ENCODE results near the gene HMGN4.

The HMGN4 gene

DNA sequence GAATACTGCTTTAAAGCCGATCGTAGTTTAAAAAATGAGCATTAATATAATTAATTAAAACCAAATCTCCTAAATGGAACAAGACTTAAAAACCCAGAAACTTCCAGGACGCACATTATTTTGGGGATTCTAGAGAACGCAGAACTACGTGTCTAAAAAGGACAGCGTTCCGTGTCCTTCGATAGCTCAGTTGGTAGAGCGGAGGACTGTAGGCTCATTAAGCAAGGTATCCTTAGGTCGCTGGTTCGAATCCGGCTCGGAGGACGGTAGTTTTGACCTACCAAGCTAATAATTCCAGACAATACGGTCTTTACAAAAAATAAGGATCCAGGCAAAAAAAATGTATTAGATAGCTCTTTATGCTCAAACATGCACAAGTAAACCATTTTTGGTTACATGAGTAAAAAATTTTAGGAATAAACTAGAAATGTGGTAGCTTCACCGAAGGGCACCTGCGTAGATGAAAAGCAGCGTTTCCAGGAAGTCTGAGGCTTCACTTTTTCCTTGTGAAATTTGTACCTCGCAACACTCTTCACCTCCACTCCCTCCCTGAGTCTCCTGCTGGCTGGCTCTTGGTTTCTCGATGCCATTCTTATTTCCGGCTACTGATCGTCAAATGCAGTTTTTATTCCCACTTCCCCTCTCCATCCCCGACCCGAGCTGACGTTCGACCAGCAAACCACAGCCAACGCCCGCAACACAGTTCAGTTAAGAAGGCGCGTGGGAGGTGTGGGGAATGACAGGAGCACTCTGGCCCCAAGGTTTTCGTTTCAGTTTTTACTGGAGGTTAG, 39.0 kb downstream of the HMGN4 start:
- DNase-seq (ENCODE audit: low read depth in 3 of 3, low spot score in 1 of 3) = peak in 1 of 3 donors; percentile 52

- DNase-seq (ENCODE audit: low read depth in 3 of 3, low spot score in 1 of 3) = no peak
These were observed 39.5 kb downstream of the HMGN4 start for GRCh38 chr6:26577720-26578072.

DNA sequence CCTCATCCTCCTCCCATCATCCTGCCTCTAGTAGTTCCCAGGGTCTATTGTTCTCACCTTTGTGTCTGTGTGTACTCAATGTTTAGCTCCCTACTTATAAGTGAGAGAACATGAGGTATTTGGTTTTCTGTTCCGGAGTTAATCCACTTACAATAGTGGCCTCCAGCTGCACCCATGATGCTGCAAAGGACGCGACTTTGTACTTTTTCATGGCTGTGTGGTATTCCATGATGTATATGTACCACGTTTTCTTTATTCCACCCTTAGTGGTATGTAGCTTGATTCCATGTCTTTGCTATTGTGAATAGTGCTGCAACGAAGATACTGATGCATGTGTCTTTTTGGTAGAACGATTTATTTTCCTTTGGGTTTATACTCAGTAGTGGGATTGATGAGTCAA, 40.1 kb downstream of the HMGN4 start:
- DNase-seq (ENCODE audit: low read depth in 3 of 3, low spot score in 1 of 3) = no peak

- no peak for DNase-seq (ENCODE audit: low read depth in 3 of 3, low spot score in 1 of 3)
These were observed 40.6 kb downstream of the HMGN4 start for GRCh38 chr6:26578741-26579140.

DNA sequence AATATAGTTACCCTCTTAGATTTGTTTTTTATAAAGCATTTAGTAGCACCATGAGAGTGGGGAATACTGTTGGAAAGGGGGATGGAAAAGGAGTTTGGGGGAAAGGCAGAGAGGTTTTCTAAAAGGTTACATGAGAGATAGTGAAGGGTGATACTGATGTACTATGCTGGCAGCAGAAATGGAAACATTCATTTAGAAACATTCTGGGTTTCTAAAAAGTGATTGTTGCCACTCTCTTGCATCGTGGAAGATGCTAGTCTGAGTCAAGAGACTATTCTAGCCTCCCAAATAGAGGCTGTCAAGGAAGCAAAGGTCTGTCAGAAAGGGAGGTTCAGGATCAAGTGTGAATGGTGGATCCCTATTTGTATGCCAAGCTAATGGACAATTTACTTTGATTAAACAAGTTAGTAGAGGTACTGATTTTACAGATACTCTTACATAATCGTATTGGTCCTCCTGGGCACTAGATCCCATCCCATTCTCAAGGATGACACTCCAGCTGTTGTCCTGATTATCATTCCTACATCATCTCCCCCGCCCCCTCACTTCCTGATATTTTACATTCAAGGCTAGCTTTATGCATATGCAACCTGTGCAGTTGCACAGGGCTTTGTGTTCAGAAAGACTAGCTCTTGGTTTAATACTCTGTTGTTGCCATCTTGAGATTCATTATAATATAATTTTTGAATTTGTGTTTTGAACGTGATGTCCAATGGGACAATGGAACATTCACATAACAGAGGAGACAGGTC, 43.2 kb downstream of the HMGN4 start:
- DNase-seq (ENCODE audit: low read depth in 3 of 3, low spot score in 1 of 3) = no peak

DNA sequence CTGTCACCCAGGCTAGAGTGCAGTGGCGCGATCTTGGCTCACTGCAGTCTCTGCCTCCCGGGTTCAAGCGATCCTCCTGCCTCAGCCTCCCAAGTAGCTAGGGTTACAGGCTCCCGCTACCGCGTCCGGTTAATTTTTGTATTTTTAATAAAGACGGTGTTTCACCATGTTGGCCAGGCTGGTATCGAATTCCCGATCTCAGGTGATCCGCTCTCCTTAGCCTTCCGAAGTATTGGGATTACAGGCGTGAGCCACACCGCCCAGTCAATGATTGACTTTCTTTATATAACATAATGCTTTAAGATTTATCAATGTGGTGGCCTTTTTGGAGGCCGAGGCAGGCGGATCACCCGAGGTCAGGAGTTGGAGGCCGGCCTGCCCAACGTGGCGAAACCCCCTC, 50.8 kb downstream of the HMGN4 start:
- DNase-seq (ENCODE audit: low read depth in 3 of 3, low spot score in 1 of 3) = no peak

DNA sequence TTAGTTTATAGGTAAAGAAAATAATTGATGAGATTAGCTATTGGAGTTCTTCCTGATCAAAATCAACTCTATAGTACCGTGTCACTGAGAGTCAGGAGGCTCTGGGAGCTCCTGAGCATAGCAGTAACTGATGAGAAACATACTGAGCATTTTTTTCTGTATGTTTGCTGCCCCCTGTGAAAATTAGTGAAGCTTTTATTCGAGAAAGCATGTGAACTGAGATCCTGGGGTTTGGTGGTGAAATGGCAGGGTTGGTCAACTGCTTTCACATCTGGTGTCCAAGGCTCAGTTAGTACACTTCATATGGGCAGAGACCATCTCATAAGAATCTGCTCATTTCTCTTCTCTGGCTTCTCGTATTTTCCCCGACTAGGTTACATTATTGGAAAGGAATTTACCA, 54.5 kb downstream of the HMGN4 start:
- no peak for DNase-seq (ENCODE audit: low read depth in 3 of 3, low spot score in 1 of 3)

DNA sequence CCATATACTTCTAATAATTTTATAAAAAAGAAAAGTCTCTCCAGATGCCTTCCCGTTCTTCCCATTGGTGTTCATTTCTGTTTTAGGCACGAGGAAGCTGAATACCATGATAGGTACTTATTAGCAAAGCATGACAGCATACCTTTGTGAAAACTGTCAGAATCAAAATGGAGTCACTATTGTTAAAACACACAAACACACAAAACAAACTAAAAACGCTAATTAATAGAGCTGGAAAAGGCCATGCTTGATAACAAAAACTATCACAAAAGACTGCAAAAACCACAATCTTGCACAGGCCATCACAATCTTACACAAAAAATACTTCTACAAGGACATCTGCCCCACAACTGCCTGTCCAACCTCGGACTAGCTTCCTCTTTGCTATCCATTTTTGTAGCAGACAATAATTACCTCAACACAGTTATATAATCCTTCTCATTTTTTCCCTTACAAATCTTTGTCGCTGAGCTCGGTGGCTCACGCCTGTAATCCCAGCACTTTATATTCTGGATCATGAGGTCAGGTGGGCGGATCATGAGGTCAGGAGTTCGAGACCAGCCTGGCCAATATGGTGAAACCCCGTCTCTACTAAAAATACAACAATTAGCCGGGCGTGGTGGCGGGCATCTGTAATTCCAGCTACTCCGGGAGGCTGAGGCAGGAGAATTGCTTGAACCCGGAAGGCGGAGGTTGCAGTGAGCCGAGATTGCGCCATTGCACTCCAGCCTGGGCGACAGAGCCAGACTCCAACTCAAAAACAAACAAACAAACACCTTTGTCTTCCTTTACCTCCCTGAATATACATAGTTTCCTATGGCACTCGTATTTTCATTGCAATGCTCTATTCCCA, 55.3 kb downstream of the HMGN4 start:
- DNase-seq (ENCODE audit: low read depth in 3 of 3, low spot score in 1 of 3) = no peak

DNA sequence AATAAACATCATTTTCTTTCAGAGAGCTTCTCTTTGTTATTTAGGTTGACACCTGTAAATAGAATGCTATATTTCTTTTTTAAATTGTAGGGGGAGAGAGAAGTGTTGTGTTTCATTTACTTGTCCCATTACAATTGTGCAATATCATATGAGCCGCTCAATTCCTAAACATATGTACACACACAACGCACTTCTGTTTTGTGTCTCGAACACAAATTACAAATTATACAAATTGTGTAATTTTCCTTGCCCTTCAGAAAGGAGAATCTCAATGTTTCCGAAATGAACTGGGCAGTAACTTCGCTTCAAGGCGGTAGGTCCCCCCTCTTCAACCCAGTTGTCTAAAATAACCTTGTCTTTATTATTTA, 55.9 kb downstream of the HMGN4 start:
- no peak for DNase-seq (ENCODE audit: low read depth in 3 of 3, low spot score in 1 of 3)

DNA sequence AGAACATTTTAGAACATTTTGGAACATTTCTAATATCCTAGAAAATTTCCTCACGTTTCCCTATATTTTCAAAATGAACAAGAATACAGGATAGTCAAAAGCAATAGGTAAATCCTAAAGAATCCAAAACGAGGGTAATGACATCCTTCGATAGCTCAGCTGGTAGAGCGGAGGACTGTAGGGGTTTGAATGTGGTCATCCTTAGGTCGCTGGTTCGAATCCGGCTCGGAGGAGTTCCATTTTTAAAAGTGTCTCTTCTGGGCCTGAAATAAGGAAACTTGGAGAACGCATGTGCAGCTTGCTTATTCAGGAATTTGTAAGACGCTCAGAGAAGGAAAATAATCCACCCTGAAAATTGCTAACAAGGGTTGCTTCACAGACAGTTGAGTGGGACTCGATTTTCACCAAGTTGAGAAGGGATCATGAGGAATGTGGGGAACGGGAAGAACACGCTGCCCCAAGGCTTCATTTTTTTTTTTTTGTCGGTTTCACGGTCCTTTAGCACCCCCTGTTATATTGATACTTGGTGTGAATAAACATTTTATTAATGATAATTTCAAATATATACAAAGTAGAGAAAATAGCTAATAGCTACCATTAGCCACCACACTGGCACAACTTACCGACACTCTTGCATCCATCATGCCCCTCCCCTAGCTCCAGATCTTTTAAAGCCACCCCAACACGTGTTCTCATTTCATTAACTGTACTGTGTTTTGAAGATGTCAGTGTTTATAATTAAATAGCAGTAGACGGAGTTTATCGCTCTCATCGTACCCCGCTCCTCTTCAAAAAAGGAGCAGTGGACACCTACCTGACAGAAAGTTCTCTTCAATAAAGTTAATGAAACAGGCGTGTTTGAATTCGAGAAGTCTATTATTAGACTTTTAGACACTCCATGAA, 56.8 kb downstream of the HMGN4 start:
- DNase-seq (ENCODE audit: low read depth in 3 of 3, low spot score in 1 of 3) = no peak

DNA sequence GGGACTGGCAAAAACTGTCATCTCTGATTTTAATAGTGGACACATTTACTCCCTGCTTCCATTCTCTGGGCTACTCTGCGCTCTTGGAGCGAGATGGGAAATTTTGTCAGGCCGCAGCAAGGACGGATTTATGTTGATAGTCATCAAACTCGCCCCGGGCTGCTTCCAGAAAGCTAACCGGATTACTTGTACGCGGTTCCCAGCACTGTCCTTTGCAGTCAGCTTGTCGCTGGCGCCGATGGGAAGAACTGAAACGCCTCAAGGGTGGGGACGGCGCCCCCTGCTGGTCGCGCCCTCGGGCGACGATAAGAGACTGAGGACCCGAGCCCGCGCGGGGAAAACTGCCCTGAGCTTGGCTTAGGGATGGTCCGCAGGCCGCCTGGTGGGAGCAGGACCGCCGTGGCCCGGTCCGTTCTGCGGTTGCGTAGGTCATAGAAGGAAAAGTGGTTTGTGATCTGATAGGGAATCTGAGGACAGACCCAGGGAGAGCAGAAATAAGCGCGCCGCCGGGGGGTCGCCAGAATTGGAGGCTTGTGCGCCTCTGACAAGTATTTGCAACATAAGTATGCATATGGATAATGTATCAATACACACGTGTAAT, 57.6 kb downstream of the HMGN4 start:
- peak; percentile 59 to 86 (median 69) for DNase-seq (ENCODE audit: low read depth in 3 of 3, low spot score in 1 of 3)
